Endothelial cell of umbilical vein (primary cell): ENCODE data around the gene SRRD. TPM values are rescaled to one million over a fixed set of nuclear protein-coding genes. Genes with fewer than 3 reads are reported as not detected.

Experiments
- BruUV-seq: library from RNA; stranded (reverse); fragments of 400-500 nt; replicated peaks from 2 replicates; lab custom pipeline; 2021; lab: Mats Ljungman, UMichigan
- CTCF ChIA-PET: fragments of 300-600, 350-600 bp; sonication (Branson Sonifier 250); formaldehyde crosslinking; loops from one replicate; lab custom pipeline; 2021; ENCODE audit warnings: antibody characterized with exemption, inconsistent platforms; lab: Charles Lee
- POLR2A ChIA-PET: fragments of 300-600, 350-600 bp; sonication (Branson Sonifier 250); formaldehyde crosslinking; loops from one replicate; lab custom pipeline; 2021; ENCODE audit warnings: antibody characterized with exemption, inconsistent platforms; lab: Charles Lee
- DNase-seq: peaks from one replicate; pipeline ENCODE4 v3.0.0-alpha.2; 2011; ENCODE audit warnings: low read depth, low spot score
- FAIRE-seq: peaks from 2 replicates; lab custom pipeline; 2011; peaks lifted over from hg19 to GRCh38; lab: Jason Lieb, UNC
- H2AFZ ChIP-seq: 2 replicates; pipeline ENCODE4 v1.6.0; 2012; ENCODE audit warnings: low read depth, low read length, control low read depth, inconsistent platforms
- H3K27ac ChIP-seq: 2 replicates; pipeline ENCODE4 v1.5.1; 2011; ENCODE audit warnings: low read depth, mild to moderate bottlenecking, control low read depth, low read length, moderate library complexity; ENCODE audit not compliant: insufficient read depth
- H3K27me3 ChIP-seq, 2 experiments: 2 replicates each; pipeline versions ENCODE4 v1.6.0 to v1.6.1; 2011; ENCODE audit warnings: low read length in 2 of 2, mixed read lengths in 1 of 2; ENCODE audit not compliant: control insufficient read depth in 2 of 2, insufficient read depth in 2 of 2
- H3K36me3 ChIP-seq, 2 experiments: 2 replicates in 1 of 2; 3 replicates in 1 of 2; pipeline ENCODE4 v1.5.1; 2011; ENCODE audit warnings: low read length in 2 of 2, mild to moderate bottlenecking in 1 of 2, moderate library complexity in 1 of 2; ENCODE audit not compliant: control insufficient read depth in 2 of 2, insufficient read depth in 2 of 2; ENCODE audit errors: extremely low read depth in 1 of 2
- H3K4me1 ChIP-seq: 3 replicates; pipeline ENCODE4 v1.5.1; 2011; ENCODE audit warnings: mild to moderate bottlenecking, low read length; ENCODE audit not compliant: control insufficient read depth, insufficient read depth; ENCODE audit errors: extremely low read depth
- H3K4me2 ChIP-seq: 2 replicates; pipeline ENCODE4 v1.6.1; 2011; ENCODE audit warnings: low read length, control low read depth, mixed read lengths; ENCODE audit not compliant: insufficient read depth
- H3K4me3 ChIP-seq, 3 experiments: fragments of 200-600 bp in 1 of 3; sonication (generic), shearing (Covaris generic) in 1 of 3; replicated peaks in 1 of 3; 2 replicates each; pipeline ENCODE4 v1.5.1; 2011 to 2016; ENCODE audit warnings: control low read depth in 3 of 3, low read length in 3 of 3, mild to moderate bottlenecking in 2 of 3, inconsistent platforms in 1 of 3, low read depth in 1 of 3, moderate library complexity in 1 of 3; ENCODE audit not compliant: insufficient read depth in 1 of 3
- H3K79me2 ChIP-seq: 2 replicates; pipeline ENCODE4 v1.6.0; 2012; ENCODE audit warnings: low read length, inconsistent platforms; ENCODE audit not compliant: control insufficient read depth, insufficient read depth
- H3K9ac ChIP-seq: replicated peaks from 2 replicates; pipeline ENCODE3; 2011; ENCODE audit warnings: low read length, control low read depth; ENCODE audit not compliant: insufficient read depth; ENCODE audit errors: extremely low read depth
- H3K9me1 ChIP-seq: replicated peaks from 3 replicates; pipeline ENCODE4 v1.6.0; 2011; ENCODE audit warnings: mild to moderate bottlenecking, low read length; ENCODE audit not compliant: control insufficient read depth, insufficient read depth; ENCODE audit errors: extremely low read depth
- H3K9me3 ChIP-seq: replicated peaks from 2 replicates; pipeline ENCODE4 v1.5.1; 2012; ENCODE audit warnings: low read length, inconsistent platforms; ENCODE audit not compliant: control insufficient read depth, insufficient read depth
- H4K20me1 ChIP-seq: replicated peaks from 2 replicates; pipeline ENCODE3; 2011; ENCODE audit warnings: mild to moderate bottlenecking, low read length; ENCODE audit not compliant: control insufficient read depth, insufficient read depth; ENCODE audit errors: extremely low read depth
- EZH2 ChIP-seq: IDR thresholded peaks from 2 replicates; pipeline ENCODE4 v1.6.1; 2012; ENCODE audit warnings: borderline replicate concordance, low read depth, mild to moderate bottlenecking, moderate library complexity, low read length, inconsistent platforms; ENCODE audit not compliant: severe bottlenecking
- FOS ChIP-seq: IDR thresholded peaks from 2 replicates; pipeline ENCODE4 v1.6.1; 2011; ENCODE audit warnings: mild to moderate bottlenecking, low read length, moderate library complexity, borderline replicate concordance; ENCODE audit not compliant: insufficient read depth
- JUN ChIP-seq: IDR thresholded peaks from 2 replicates; pipeline ENCODE4 v1.6.1; 2011; ENCODE audit warnings: borderline replicate concordance, low read depth; ENCODE audit not compliant: insufficient read length, insufficient read depth
- MYC ChIP-seq: IDR thresholded peaks from one replicate; pipeline ENCODE4 v1.6.1; 2011; ENCODE audit warnings: mild to moderate bottlenecking, low read depth, low read length
- POLR2A ChIP-seq: IDR thresholded peaks from 2 replicates; pipeline ENCODE4 v1.6.1; 2012; ENCODE audit warnings: low read depth, mild to moderate bottlenecking, control low read depth, low read length
- POLR2AphosphoS5 ChIP-seq: IDR thresholded peaks from 2 replicates; pipeline ENCODE4 v1.6.1; 2012; ENCODE audit warnings: low read depth, mild to moderate bottlenecking, control low read depth, low read length, moderate library complexity; ENCODE audit not compliant: insufficient read depth
- dilution Hi-C: fragments of 300-500 bp; cut with MboI; formaldehyde crosslinking; loops from one replicate; pipeline ENCODE4 v1.15.0; 2019; ENCODE audit warnings: low sequenced_read_pairs; ENCODE audit not compliant: extremely low pct_ligation_motif_present
- intact Hi-C: fragments of 100-400 bp; cut with micrococcal nuclease; formaldehyde crosslinking; loops from one replicate; pipeline ENCODE4 v1.10.0; 2022
- polyA plus RNA-seq, 4 experiments: library from polyadenylated mRNA; depleted of rRNA in 3 of 4; stranded (reverse) in 3 of 4; unstranded in 1 of 4; fragments of >200 nt; gene quantifications; 2 replicates each; pipeline versions ENCODE4 v1.2.1 to v1.2.3, GENCODE V29; 2011 to 2012; ENCODE audit warnings: missing spikeins in 1 of 4
- total RNA-seq: library from RNA; stranded (reverse); gene quantifications from 2 replicates; pipeline ENCODE4 v1.2.3, GENCODE V29; 2021
- TF ChIP-seq, protein P1 (sequence below), 2 donors: IDR thresholded peaks; 1 replicate in 1 of 2; 2 replicates in 1 of 2; pipeline ENCODE4 v1.5.1; 2011; ENCODE audit warnings: low read length in 2 of 2, mild to moderate bottlenecking in 2 of 2, moderate library complexity in 2 of 2, control low read depth in 1 of 2, inconsistent platforms in 1 of 2, low read depth in 1 of 2; ENCODE audit not compliant: insufficient read depth in 1 of 2; ENCODE audit errors: extremely low read depth in 1 of 2
- TF ChIP-seq, protein P2 (sequence below): IDR thresholded peaks from 2 replicates; pipeline ENCODE4 v1.6.1; 2011; ENCODE audit not compliant: insufficient read depth, insufficient read length

The SRRD gene
- total and polyA plus RNA-seq, 2 donors (not counting 3 experiments of a cell fraction or from before 2014, with no cell fraction given), result 23.4 to 24.2 TPM

GRCh38 chr22:26479792-26480610 is 3.7 kb upstream of the SRRD start:
- peaks cover 22% of the 10 kb centered on the region for H3K4me1 ChIP-seq
- ChIA-PET CTCF (interaction anchor here (0.8 to 1.4 kb wide), 3 partner anchors 16 to 175 kb away, joined by 3 to 4 read pairs (median 3); no protein-coding TSS in a partner anchor), POLR2A (no interaction called here)
- H4K20me1 ChIP-seq, result no peaks in the 10 kb centered on the region
- no peaks in the 10 kb centered on the region for H3K9me1 ChIP-seq
- H3K4me3 ChIP-seq, result no peak overlapping the region
- no peak overlapping the region for H3K4me2 ChIP-seq
- FAIRE-seq, result no peak
- no TSS peak for BruUV-seq
- H3K79me2 ChIP-seq, result peaks cover 33% of the 10 kb centered on the region
- no peak for DNase-seq
- intact Hi-C loops (no loop called here), dilution Hi-C loops (no loop called here)
- no peak overlapping the region for H3K27ac ChIP-seq
- peak overlapping the region; percentile 11 for H2AFZ ChIP-seq
- no peaks in the 10 kb centered on the region for H3K27me3 ChIP-seq
- no peaks in the 10 kb centered on the region for H3K9me3 ChIP-seq
- H3K36me3 ChIP-seq, result peaks cover 5 to 11% of the 10 kb centered on the region in 2 experiments
- TF ChIP-seq MYC, result no peak
- no peak for TF ChIP-seq EZH2
- TF ChIP-seq, protein P1, sequence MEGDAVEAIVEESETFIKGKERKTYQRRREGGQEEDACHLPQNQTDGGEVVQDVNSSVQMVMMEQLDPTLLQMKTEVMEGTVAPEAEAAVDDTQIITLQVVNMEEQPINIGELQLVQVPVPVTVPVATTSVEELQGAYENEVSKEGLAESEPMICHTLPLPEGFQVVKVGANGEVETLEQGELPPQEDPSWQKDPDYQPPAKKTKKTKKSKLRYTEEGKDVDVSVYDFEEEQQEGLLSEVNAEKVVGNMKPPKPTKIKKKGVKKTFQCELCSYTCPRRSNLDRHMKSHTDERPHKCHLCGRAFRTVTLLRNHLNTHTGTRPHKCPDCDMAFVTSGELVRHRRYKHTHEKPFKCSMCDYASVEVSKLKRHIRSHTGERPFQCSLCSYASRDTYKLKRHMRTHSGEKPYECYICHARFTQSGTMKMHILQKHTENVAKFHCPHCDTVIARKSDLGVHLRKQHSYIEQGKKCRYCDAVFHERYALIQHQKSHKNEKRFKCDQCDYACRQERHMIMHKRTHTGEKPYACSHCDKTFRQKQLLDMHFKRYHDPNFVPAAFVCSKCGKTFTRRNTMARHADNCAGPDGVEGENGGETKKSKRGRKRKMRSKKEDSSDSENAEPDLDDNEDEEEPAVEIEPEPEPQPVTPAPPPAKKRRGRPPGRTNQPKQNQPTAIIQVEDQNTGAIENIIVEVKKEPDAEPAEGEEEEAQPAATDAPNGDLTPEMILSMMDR (IDR thresholded peaks at IDR 0.05; ENCODE audit: extremely low read depth in 1 of 2, insufficient read depth in 1 of 2, low read depth in 1 of 2, low read length in 2 of 2), result no peak
- no peak for TF ChIP-seq JUN
- TF ChIP-seq POLR2A, result no peak
- no peak for TF ChIP-seq FOS
- no peak for TF ChIP-seq POLR2AphosphoS5
- TF ChIP-seq, protein P2, sequence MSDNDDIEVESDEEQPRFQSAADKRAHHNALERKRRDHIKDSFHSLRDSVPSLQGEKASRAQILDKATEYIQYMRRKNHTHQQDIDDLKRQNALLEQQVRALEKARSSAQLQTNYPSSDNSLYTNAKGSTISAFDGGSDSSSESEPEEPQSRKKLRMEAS, result no peak
- no peak overlapping the region for H3K9ac ChIP-seq
